ENCODE data around the gene SLC12A1.
A peak's percentile ranks its signal among the peaks of the same experiment; 100 is the strongest.

Gene SLC12A1

GRCh38 chr15:48205981-48206380 lies at the start of gene SLC12A1:
SLC12A1 (plus strand) TSS chr15:48206302; CDS start chr15:48207720, 1,418 bp downstream.
- DNase-seq, result no peak

- DNase-seq, result no peak
These were observed 37.5 kb upstream of the SLC12A1 start for GRCh38 chr15:48168616-48169015.

GRCh38 chr15:48170981-48171380 lies 35.1 kb upstream of the SLC12A1 start:
- DNase-seq, result no peak

GRCh38 chr15:48175126-48175525 lies 31.0 kb upstream of the SLC12A1 start:
- no peak for DNase-seq

GRCh38 chr15:48176112-48176511 lies 30.0 kb upstream of the SLC12A1 start:
- DNase-seq, result no peak

GRCh38 chr15:48176957-48177356 lies 29.1 kb upstream of the SLC12A1 start:
- DNase-seq, result no peak

GRCh38 chr15:48177383-48177765 lies 28.7 kb upstream of the SLC12A1 start:
- no peak for DNase-seq

- peak; percentile 79 for DNase-seq
These were observed 28.1 kb upstream of the SLC12A1 start, which contains the start of gene MYEF2 for GRCh38 chr15:48177766-48178647. MYEF2 (minus strand) TSS chr15:48178295; CDS start chr15:48178237, 58 bp downstream.

- DNase-seq, result no peak
These were observed 27.5 kb upstream of the SLC12A1 start for GRCh38 chr15:48178648-48178931.

GRCh38 chr15:48182749-48183148 lies 23.4 kb upstream of the SLC12A1 start:
- no peak for DNase-seq

- no peak for DNase-seq
These were observed 20.6 kb upstream of the SLC12A1 start for GRCh38 chr15:48185529-48185928.

GRCh38 chr15:48186271-48186670 lies 19.8 kb upstream of the SLC12A1 start:
- DNase-seq, result no peak

GRCh38 chr15:48190932-48191573 lies 15.0 kb upstream of the SLC12A1 start:
- no peak for DNase-seq

GRCh38 chr15:48191574-48192225 lies 14.4 kb upstream of the SLC12A1 start, which contains the start of gene CTXN2:
CTXN2 (plus strand) TSS chr15:48191665; CDS start chr15:48201301, 9,636 bp downstream.
- DNase-seq, result no peak

GRCh38 chr15:48202068-48202467 lies 4.0 kb upstream of the SLC12A1 start:
- DNase-seq, result no peak

GRCh38 chr15:48221261-48221660 lies 15.2 kb downstream of the SLC12A1 start:
- DNase-seq, result no peak

GRCh38 chr15:48221885-48222284 lies 15.8 kb downstream of the SLC12A1 start:
- DNase-seq, result peak; percentile 13

- no peak for DNase-seq
These were observed 16.5 kb downstream of the SLC12A1 start for GRCh38 chr15:48222627-48223026.

GRCh38 chr15:48225771-48226170 lies 19.7 kb downstream of the SLC12A1 start:
- no peak for DNase-seq

- no peak for DNase-seq
These were observed 24.4 kb downstream of the SLC12A1 start for GRCh38 chr15:48230498-48230897.

GRCh38 chr15:48233246-48233645 lies 27.1 kb downstream of the SLC12A1 start:
- DNase-seq, result no peak

GRCh38 chr15:48239334-48239733 lies 33.2 kb downstream of the SLC12A1 start:
- DNase-seq, result no peak

- DNase-seq, result no peak
These were observed 35.9 kb downstream of the SLC12A1 start for GRCh38 chr15:48242015-48242414.

GRCh38 chr15:48242535-48242934 lies 36.4 kb downstream of the SLC12A1 start:
- DNase-seq, result no peak
